NT2/D1 (cell line): ENCODE measurements around the gene CENPF.

ENCODE experiments used
- SUZ12 ChIP-seq: IDR thresholded peaks from 2 replicates; pipeline ENCODE4 v1.6.1; 2011; ENCODE audit not compliant: insufficient read length, insufficient read depth; ENCODE audit errors: extremely low read depth
- YY1 ChIP-seq: IDR thresholded peaks from 2 replicates; pipeline ENCODE4 v1.6.1; 2011; ENCODE audit not compliant: insufficient read length, insufficient read depth
- ZNF274 ChIP-seq: IDR thresholded peaks from 2 replicates; pipeline ENCODE4 v1.6.1; 2011; ENCODE audit warnings: mild to moderate bottlenecking, low read depth, low read length

DNA sequence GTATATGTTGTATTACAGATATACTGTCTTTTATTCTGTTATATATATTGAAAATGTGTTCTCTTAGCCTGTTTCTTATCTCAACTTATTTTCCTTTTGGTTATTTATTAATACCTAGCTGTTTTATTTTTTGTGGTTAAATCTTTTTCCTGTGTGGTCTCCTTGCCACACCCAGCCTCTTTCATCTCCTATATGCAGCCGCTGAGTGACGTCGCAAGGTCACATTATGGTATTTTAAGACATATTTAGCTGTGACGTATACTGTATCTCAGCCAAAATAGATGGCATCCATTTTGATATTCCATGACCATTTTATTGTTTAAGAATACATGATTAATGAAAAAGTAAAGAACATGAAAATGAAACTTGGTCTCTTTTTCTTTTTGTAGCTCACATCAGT lies 29.1 kb downstream of the CENPF start:
- TF ChIP-seq YY1: no peak
- no peak for TF ChIP-seq ZNF274
- TF ChIP-seq SUZ12: no peak
